DMS114 treated with DMSO at 0.1 percent for 48 hours (cell line): Measurements from ENCODE around the gene NHSL2.

Experiments used
- DNase-seq: peaks from one replicate; lab custom pipeline; 2025; ENCODE audit not compliant: unreplicated experiment; lab: John Stamatoyannopoulos, UW

Gene NHSL2

GRCh38 chrX:72060921-72061490 is 150.4 kb downstream of the NHSL2 start:
- DNase-seq = no peak

GRCh38 chrX:72062916-72063315 is 152.3 kb downstream of the NHSL2 start:
- no peak for DNase-seq

- DNase-seq = no peak
Observed at GRCh38 chrX:72069350-72070160, 158.9 kb downstream of the NHSL2 start.

- no peak for DNase-seq
Observed at GRCh38 chrX:72071213-72071612, 160.6 kb downstream of the NHSL2 start.

- no peak for DNase-seq
Observed at GRCh38 chrX:72073633-72074032, 163.0 kb downstream of the NHSL2 start.

- DNase-seq = no peak
Observed at GRCh38 chrX:72078411-72078810, 167.8 kb downstream of the NHSL2 start.

GRCh38 chrX:72079607-72080006 is 169.0 kb downstream of the NHSL2 start:
- no peak for DNase-seq

GRCh38 chrX:72080150-72080549 is 169.5 kb downstream of the NHSL2 start:
- DNase-seq = no peak

GRCh38 chrX:72080800-72081199 is 170.2 kb downstream of the NHSL2 start:
- no peak for DNase-seq

- no peak for DNase-seq
Observed at GRCh38 chrX:72081605-72082320, 171.1 kb downstream of the NHSL2 start.

- no peak for DNase-seq
Observed at GRCh38 chrX:72083291-72083690, 172.6 kb downstream of the NHSL2 start.

GRCh38 chrX:72084114-72084513 is 173.5 kb downstream of the NHSL2 start:
- no peak for DNase-seq

- no peak for DNase-seq
Observed at GRCh38 chrX:72086995-72087394, 176.3 kb downstream of the NHSL2 start.

GRCh38 chrX:72088761-72089160 is 178.1 kb downstream of the NHSL2 start:
- no peak for DNase-seq

GRCh38 chrX:72089254-72089653 is 178.6 kb downstream of the NHSL2 start:
- DNase-seq = no peak

GRCh38 chrX:72094894-72095293 is 184.2 kb downstream of the NHSL2 start:
- DNase-seq = no peak

GRCh38 chrX:72095370-72095769 is 184.7 kb downstream of the NHSL2 start:
- no peak for DNase-seq

- no peak for DNase-seq
Observed at GRCh38 chrX:72097098-72097497, 186.5 kb downstream of the NHSL2 start.

GRCh38 chrX:72100051-72100755 is 189.6 kb downstream of the NHSL2 start:
- DNase-seq = no peak

GRCh38 chrX:72100824-72101351 is 190.2 kb downstream of the NHSL2 start:
- DNase-seq = no peak

GRCh38 chrX:72101597-72102037 is 191.0 kb downstream of the NHSL2 start:
- DNase-seq = no peak
